ENCODE measurements around the gene GJB5. TPM values are rescaled to one million over a fixed set of nuclear protein-coding genes. Genes with fewer than 3 reads are reported as not detected.
A peak's percentile ranks its signal among the peaks of the same experiment; 100 is the strongest.

The GJB5 gene
- total RNA-seq, 1 donor from 2014 or later: 23.6 TPM

GRCh38 chr1:34792424-34792823, 37.6 kb downstream of the GJB5 start:
- no peaks in the 10 kb centered on the region for H3K27me3 ChIP-seq
- peak overlapping the region; percentile 35 to 40 for H3K4me3 ChIP-seq
- H3K27ac ChIP-seq: peak overlapping the region; percentile 63
- no peaks in the 10 kb centered on the region for H3K36me3 ChIP-seq
- intact Hi-C loops (cut with DNase I): no loop called here
- DNase-seq (ENCODE audit: extremely low spot score in 2 of 2): no peak
- TF ChIP-seq POLR2A (IDR thresholded peaks at IDR 0.05) (no peak), CTCF (IDR thresholded peaks at IDR 0.05) (no peak), POLR2AphosphoS5 (IDR thresholded peaks at IDR 0.05; ENCODE audit: insufficient read depth in 1 of 2, low read depth in 1 of 2) (no peak)
- H3K4me1 ChIP-seq: peaks cover 13% of the 10 kb centered on the region
- H3K9me3 ChIP-seq: no peaks in the 10 kb centered on the region

- Histone ChIP-seq H3K27ac (peak within 1 kb of the TSS; percentile 63), H3K9me3 (no peaks in the 10 kb centered on the region)
- intact Hi-C loops (cut with DNase I): no loop called here
Measured at GRCh38 chr1:34792868-34793727, 38.3 kb downstream of the GJB5 start, which contains the start of gene GJA4. Gene GJA4, plus strand, starts transcription at chr1:34792999. Its CDS starts 1,215 bp downstream, at chr1:34794214.

GRCh38 chr1:34794001-34794789, 39.3 kb downstream of the GJB5 start:
- peaks cover 13% of the 10 kb centered on the region for H3K4me1 ChIP-seq
- H3K4me3 ChIP-seq: peak overlapping the region; percentile 35 to 40
- H3K27ac ChIP-seq: peak overlapping the region; percentile 39
- TF ChIP-seq POLR2A (IDR thresholded peaks at IDR 0.05) (no peak), POLR2AphosphoS5 (IDR thresholded peaks at IDR 0.05; ENCODE audit: insufficient read depth in 1 of 2, low read depth in 1 of 2) (peak in 1 of 2 donors; percentile 8), CTCF (IDR thresholded peaks at IDR 0.05) (no peak)
- intact Hi-C loops (cut with DNase I): no loop called here
- no peaks in the 10 kb centered on the region for H3K9me3 ChIP-seq
- no peaks in the 10 kb centered on the region for H3K36me3 ChIP-seq
- no peaks in the 10 kb centered on the region for H3K27me3 ChIP-seq
- no peak for DNase-seq (ENCODE audit: extremely low spot score in 2 of 2)

More at GRCh38 chr1:34792868-34793727, 38.3 kb downstream of the GJB5 start, which contains the start of gene GJA4:
- no peak for DNase-seq (ENCODE audit: extremely low spot score in 2 of 2)
- Histone ChIP-seq H3K36me3 (no peaks in the 10 kb centered on the region), H3K27me3 (no peaks in the 10 kb centered on the region), H3K4me1 (peaks cover 13% of the 10 kb centered on the region), H3K4me3 (peak within 1 kb of the TSS; percentile 35 to 40)
- TF ChIP-seq POLR2A (IDR thresholded peaks at IDR 0.05): no peak
- TF ChIP-seq POLR2AphosphoS5 (IDR thresholded peaks at IDR 0.05; ENCODE audit: insufficient read depth in 1 of 2, low read depth in 1 of 2): peak in 1 of 2 donors; percentile 60

GRCh38 chr1:34794790-34795180, 39.9 kb downstream of the GJB5 start:
- H3K4me3 ChIP-seq: peak overlapping the region; percentile 16 to 40
- H3K9me3 ChIP-seq: no peaks in the 10 kb centered on the region
- intact Hi-C loops (cut with DNase I): loop anchor here (5.0 kb wide), 1 partner anchor 58 kb away; no protein-coding TSS in a partner anchor
- DNase-seq (ENCODE audit: extremely low spot score in 2 of 2): no peak
- no peaks in the 10 kb centered on the region for H3K36me3 ChIP-seq
- no peaks in the 10 kb centered on the region for H3K27me3 ChIP-seq
- TF ChIP-seq POLR2A (IDR thresholded peaks at IDR 0.05) (no peak), CTCF (IDR thresholded peaks at IDR 0.05) (no peak), POLR2AphosphoS5 (IDR thresholded peaks at IDR 0.05; ENCODE audit: insufficient read depth in 1 of 2, low read depth in 1 of 2) (no peak)
- peak overlapping the region; percentile 39 for H3K27ac ChIP-seq
- H3K4me1 ChIP-seq: peaks cover 13% of the 10 kb centered on the region

- TF ChIP-seq POLR2A (IDR thresholded peaks at IDR 0.05): no peak
- TF ChIP-seq POLR2AphosphoS5 (IDR thresholded peaks at IDR 0.05; ENCODE audit: insufficient read depth in 1 of 2, low read depth in 1 of 2): no peak
- no peak for TF ChIP-seq CTCF (IDR thresholded peaks at IDR 0.05)
- intact Hi-C loops (cut with DNase I): loop anchor here (5.0 kb wide), 1 partner anchor 56 kb away; no protein-coding TSS in a partner anchor
- H3K4me1 ChIP-seq: peaks cover 13% of the 10 kb centered on the region
- H3K4me3 ChIP-seq: peak overlapping the region in 1 of 2 donors; percentile 40
- no peak for DNase-seq (ENCODE audit: extremely low spot score in 2 of 2)
- no peaks in the 10 kb centered on the region for H3K36me3 ChIP-seq
- H3K27ac ChIP-seq: peak overlapping the region; percentile 23
- no peaks in the 10 kb centered on the region for H3K27me3 ChIP-seq
- no peaks in the 10 kb centered on the region for H3K9me3 ChIP-seq
Measured at GRCh38 chr1:34795916-34796315, 41.1 kb downstream of the GJB5 start.

Measured in vagina (tissue), 2 donors.